Measurements from ENCODE around the gene ESYT2. TPM values are rescaled to one million over a fixed set of nuclear protein-coding genes. Genes with fewer than 3 reads are reported as not detected.

Gene ESYT2
- total and polyA plus RNA-seq, 7 experiments from 2014 or later, result 46.3 to 129 (median 112) TPM

DNA sequence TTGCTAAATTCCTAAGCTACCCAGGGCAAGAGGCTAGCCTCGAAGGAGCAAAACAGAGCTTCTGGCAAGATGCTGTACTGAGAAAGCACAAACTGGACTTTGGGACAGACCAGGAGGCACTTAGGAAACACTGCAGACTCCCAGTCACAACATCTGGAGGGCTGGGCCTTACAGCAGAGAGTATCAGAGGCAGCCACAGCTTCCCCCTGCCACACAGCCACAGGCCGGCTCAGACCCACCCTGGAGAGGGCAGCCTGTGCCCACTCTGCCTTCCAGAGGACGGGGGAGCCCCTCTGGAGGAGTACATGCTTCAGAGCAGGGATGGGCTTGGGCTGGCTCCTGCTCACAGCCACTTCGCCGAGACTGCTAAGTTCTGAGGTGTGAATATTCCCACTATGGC, 17.4 kb downstream of the ESYT2 start:
- Histone ChIP-seq H3K27me3 (ENCODE audit: control insufficient read depth in 2 of 2, insufficient read depth in 2 of 2, low read length in 2 of 2) (no peaks in the 10 kb centered on the region), H3K36me3 (ENCODE audit: control insufficient read depth in 2 of 3, insufficient read depth in 3 of 3, low read length in 3 of 3) (peaks cover 0 to 12% (median 3%) of the 10 kb centered on the region in 3 experiments), H3K27ac (ENCODE audit: low read depth, low read length) (peak overlapping the region; percentile 71), H3K4me3 (ENCODE audit: low read length) (peak overlapping the region; percentile 36), H3K9me3 (ENCODE audit: control insufficient read depth in 2 of 3, low read length in 3 of 3) (no peaks in the 10 kb centered on the region), H3K4me1 (ENCODE audit: control insufficient read depth in 2 of 2, insufficient read depth in 2 of 2, low read length in 2 of 2) (peaks cover 46 to 71% of the 10 kb centered on the region in 2 donors)
- no peak for DNase-seq
- Mint-ChIP-seq H3K27ac (peak overlapping the region; percentile 89 to 99 (median 96)), H3K27me3 (no peaks in the 10 kb centered on the region), H3K9me3 (peaks cover 0 to 9% (median 0%) of the 10 kb centered on the region in 11 donors), H3K36me3 (peaks cover 3 to 42% (median 29%) of the 10 kb centered on the region in 5 donors), H3K4me3 (peak overlapping the region; percentile 68 to 89 (median 80)), H3K4me1 (peaks cover 73 to 100% (median 83%) of the 10 kb centered on the region in 7 donors)
- POLR2A ChIA-PET, result interaction anchor here (1.0 to 4.7 kb wide), 10 partner anchors 11 to 85 kb away, joined by 3 to 67 read pairs (median 4); partner anchors contain the start of genes DYNC2I1 and ESYT2
- no peak for ATAC-seq
- CTCF ChIA-PET, result interaction anchor here (1.3 to 3.1 kb wide), 4 partner anchors 12 to 165 kb away, joined by 3 to 26 read pairs (median 6); partner anchors contain the start of gene ESYT2
- intact Hi-C loops (cut with micrococcal nuclease), result loop anchor here (1.0 to 5.0 kb wide), 8 partner anchors 9 to 385 kb away; partner anchors contain the start of genes ESYT2 (in 2 of the 2) and DYNC2I1 (in 1 of the 2)

DNA sequence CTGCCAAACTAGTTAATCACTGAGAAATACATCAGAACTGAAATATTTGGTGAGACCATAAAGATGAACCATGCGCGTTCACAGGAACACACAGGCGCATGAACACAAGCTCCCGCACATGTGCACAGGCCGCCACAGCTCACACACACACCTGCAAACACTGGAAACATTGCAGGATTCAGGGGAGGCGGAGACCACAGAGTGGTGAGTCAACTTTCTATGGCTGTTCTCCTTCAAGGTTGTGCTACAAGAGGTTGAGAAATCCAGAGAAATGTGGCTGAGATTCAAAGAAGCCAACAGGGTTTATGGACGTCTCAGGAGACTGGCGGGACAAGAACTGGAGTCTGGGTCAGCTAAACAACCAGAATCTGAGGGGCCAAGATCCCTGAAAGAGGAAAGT, 17.8 kb downstream of the ESYT2 start:
- peaks cover 69 to 99% (median 81%) of the 10 kb centered on the region in 7 donors for H3K4me1 Mint-ChIP-seq
- intact Hi-C loops (cut with micrococcal nuclease), result loop anchor here in 1 of 2 donors (5.0 kb wide), 1 partner anchor 386 kb away; no protein-coding TSS in a partner anchor
- Histone ChIP-seq H3K4me1 (ENCODE audit: control insufficient read depth in 2 of 2, insufficient read depth in 2 of 2, low read length in 2 of 2) (peaks cover 43 to 67% of the 10 kb centered on the region in 2 donors), H3K27me3 (ENCODE audit: control insufficient read depth in 2 of 2, insufficient read depth in 2 of 2, low read length in 2 of 2) (no peaks in the 10 kb centered on the region), H3K36me3 (ENCODE audit: control insufficient read depth in 2 of 3, insufficient read depth in 3 of 3, low read length in 3 of 3) (peaks cover 0 to 12% (median 3%) of the 10 kb centered on the region in 3 experiments), H3K27ac (ENCODE audit: low read depth, low read length) (peak overlapping the region; percentile 71), H3K9me3 (ENCODE audit: control insufficient read depth in 2 of 3, low read length in 3 of 3) (no peaks in the 10 kb centered on the region), H3K4me3 (ENCODE audit: low read length) (peak overlapping the region; percentile 36)
- peak in 3 of 9 donors; percentile 23 to 59 (median 55) for DNase-seq
- peak overlapping the region; percentile 68 to 89 (median 80) for H3K4me3 Mint-ChIP-seq
- CTCF ChIA-PET, result interaction anchor here (1.3 to 3.1 kb wide), 4 partner anchors 12 to 165 kb away, joined by 3 to 26 read pairs (median 6); partner anchors contain the start of gene ESYT2
- ATAC-seq, result no peak
- peak overlapping the region; percentile 89 to 99 (median 96) for H3K27ac Mint-ChIP-seq
- peaks cover 0 to 9% (median 0%) of the 10 kb centered on the region in 11 donors for H3K9me3 Mint-ChIP-seq
- no peaks in the 10 kb centered on the region for H3K27me3 Mint-ChIP-seq
- peaks cover 3 to 43% (median 29%) of the 10 kb centered on the region in 5 donors for H3K36me3 Mint-ChIP-seq
- POLR2A ChIA-PET, result interaction anchor here (0.7 to 4.7 kb wide), 11 partner anchors 12 to 86 kb away, joined by 3 to 67 read pairs (median 4); partner anchors contain the start of genes DYNC2I1 and ESYT2

DNA sequence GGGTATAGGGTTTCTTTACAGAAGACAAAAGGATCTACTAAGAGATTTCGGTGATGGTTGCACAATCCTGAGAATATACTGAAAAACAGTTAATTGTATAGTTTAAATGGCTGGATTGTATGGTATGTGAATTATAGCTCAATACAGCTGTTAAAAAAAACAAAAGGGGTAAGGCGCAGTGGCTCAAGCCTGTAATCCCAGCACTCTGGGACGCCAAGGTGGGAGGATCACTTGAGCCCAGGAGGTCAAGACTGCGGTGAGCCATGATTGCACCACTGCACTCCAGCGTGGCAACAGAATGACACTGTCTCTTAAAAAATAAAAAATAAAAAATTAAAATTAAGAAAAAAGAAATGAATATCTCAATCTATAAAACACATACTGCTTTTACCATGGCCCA, 18.5 kb downstream of the ESYT2 start:
- H3K4me3 Mint-ChIP-seq, result peak overlapping the region; percentile 30 to 87 (median 68)
- H3K36me3 Mint-ChIP-seq, result peaks cover 3 to 44% (median 33%) of the 10 kb centered on the region in 5 donors
- H3K27ac ChIP-seq (ENCODE audit: low read depth, low read length), result peak overlapping the region; percentile 71

DNA sequence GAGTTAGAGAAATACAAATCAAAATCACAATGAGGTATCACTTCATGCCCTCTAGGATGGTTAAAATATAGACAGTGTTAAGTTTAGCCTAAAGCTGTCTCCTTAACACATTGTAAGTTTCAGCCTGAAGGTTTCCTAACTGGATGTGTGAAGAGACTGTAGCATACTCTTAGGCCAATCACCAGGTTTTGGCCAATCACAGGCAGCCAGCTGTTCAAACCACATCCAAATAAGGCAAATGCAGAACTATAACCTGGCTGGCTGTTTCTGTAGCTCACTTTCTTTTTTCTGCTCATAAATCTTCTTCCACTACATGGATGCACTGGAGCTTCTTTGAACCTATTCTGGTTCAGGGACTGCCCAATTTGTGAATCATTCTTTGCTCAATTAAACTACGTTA, 19.7 kb downstream of the ESYT2 start:
- H3K4me1 ChIP-seq (ENCODE audit: control insufficient read depth in 2 of 2, insufficient read depth in 2 of 2, low read length in 2 of 2), result peaks cover 25 to 49% of the 10 kb centered on the region in 2 donors
- ATAC-seq (peak; percentile 45), DNase-seq (no peak)
- CTCF ChIA-PET, result interaction anchor here (0.8 to 1.2 kb wide), 2 partner anchors 11 to 16 kb away, joined by 3 to 5 read pairs; no protein-coding TSS in a partner anchor
- peaks cover 0 to 13% (median 0%) of the 10 kb centered on the region in 11 donors for H3K9me3 Mint-ChIP-seq
- H3K4me1 Mint-ChIP-seq, result peaks cover 52 to 99% (median 79%) of the 10 kb centered on the region in 7 donors
- intact Hi-C loops (cut with micrococcal nuclease), result loop anchor here in 1 of 2 donors (1.0 kb wide), 1 partner anchor 12 kb away; no protein-coding TSS in a partner anchor
- peak overlapping the region; percentile 84 to 99 (median 96) for H3K27ac Mint-ChIP-seq
- POLR2A ChIA-PET, result interaction anchor here (1.2 to 4.7 kb wide), 5 partner anchors 10 to 51 kb away, joined by 3 to 67 read pairs (median 15); partner anchors contain the start of gene ESYT2
- peaks cover 0 to 22% (median 3%) of the 10 kb centered on the region in 3 experiments for H3K36me3 ChIP-seq (ENCODE audit: control insufficient read depth in 2 of 3, insufficient read depth in 3 of 3, low read length in 3 of 3)
- H3K4me3 ChIP-seq (ENCODE audit: low read length), result no peak overlapping the region
- no peaks in the 10 kb centered on the region for H3K27me3 ChIP-seq (ENCODE audit: control insufficient read depth in 2 of 2, insufficient read depth in 2 of 2, low read length in 2 of 2)
- H3K4me3 Mint-ChIP-seq, result peak overlapping the region in 9 of 10 donors; percentile 51 to 87 (median 68)
- H3K27me3 Mint-ChIP-seq, result no peaks in the 10 kb centered on the region
- H3K27ac ChIP-seq (ENCODE audit: low read depth, low read length), result peak overlapping the region; percentile 8
- no peaks in the 10 kb centered on the region for H3K9me3 ChIP-seq (ENCODE audit: control insufficient read depth in 2 of 3, low read length in 3 of 3)
- peaks cover 8 to 49% (median 43%) of the 10 kb centered on the region in 5 donors for H3K36me3 Mint-ChIP-seq

More for the DNA sequence above, 18.5 kb downstream of the ESYT2 start:
- Histone ChIP-seq H3K4me1 (ENCODE audit: control insufficient read depth in 2 of 2, insufficient read depth in 2 of 2, low read length in 2 of 2) (peaks cover 37 to 61% of the 10 kb centered on the region in 2 donors), H3K27me3 (ENCODE audit: control insufficient read depth in 2 of 2, insufficient read depth in 2 of 2, low read length in 2 of 2) (no peaks in the 10 kb centered on the region), H3K36me3 (ENCODE audit: control insufficient read depth in 2 of 3, insufficient read depth in 3 of 3, low read length in 3 of 3) (peaks cover 0 to 17% (median 3%) of the 10 kb centered on the region in 3 experiments), H3K4me3 (ENCODE audit: low read length) (no peak overlapping the region), H3K9me3 (ENCODE audit: control insufficient read depth in 2 of 3, low read length in 3 of 3) (no peaks in the 10 kb centered on the region)
- intact Hi-C loops (cut with micrococcal nuclease), result loop anchor here (1.0 to 5.0 kb wide), 2 partner anchors 7 to 386 kb away; no protein-coding TSS in a partner anchor
- Mint-ChIP-seq H3K9me3 (peaks cover 0 to 9% (median 0%) of the 10 kb centered on the region in 11 donors), H3K27me3 (no peaks in the 10 kb centered on the region), H3K27ac (peak overlapping the region; percentile 89 to 99 (median 96)), H3K4me1 (peaks cover 64 to 99% (median 80%) of the 10 kb centered on the region in 7 donors)
- ATAC-seq (no peak), DNase-seq (no peak)
- POLR2A ChIA-PET, result interaction anchor here (0.7 to 4.7 kb wide), 8 partner anchors 12 to 53 kb away, joined by 3 to 67 read pairs (median 6); partner anchors contain the start of gene ESYT2
- CTCF ChIA-PET, result interaction anchor here (1.3 to 3.1 kb wide), 2 partner anchors 13 to 27 kb away, joined by 3 to 26 read pairs; no protein-coding TSS in a partner anchor

DNA sequence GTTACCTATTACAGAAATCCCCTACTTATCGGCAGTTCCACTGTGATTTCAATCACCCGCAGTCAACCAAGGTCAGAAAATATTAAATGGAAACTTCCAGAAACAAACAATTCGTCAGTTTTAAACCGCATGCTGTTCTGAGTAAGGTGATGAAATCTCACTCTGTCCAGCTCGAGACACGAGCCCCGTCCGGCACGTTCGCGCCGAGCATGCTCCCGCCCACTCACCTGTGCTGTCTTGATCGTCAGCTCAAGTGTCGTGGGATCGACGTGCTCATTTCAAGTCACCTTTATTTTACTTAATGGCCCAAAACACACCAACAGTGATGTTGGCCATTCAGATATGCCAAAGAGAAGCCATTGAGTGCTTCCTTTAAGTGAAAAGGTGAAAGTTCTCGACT, 21.2 kb downstream of the ESYT2 start:
- H3K4me3 ChIP-seq (ENCODE audit: low read length), result no peak overlapping the region
- no peak overlapping the region for H3K27ac ChIP-seq (ENCODE audit: low read depth, low read length)
- no peaks in the 10 kb centered on the region for H3K9me3 ChIP-seq (ENCODE audit: control insufficient read depth in 2 of 3, low read length in 3 of 3)
- POLR2A ChIA-PET, result interaction anchor here (0.8 to 4.6 kb wide), 3 partner anchors 11 to 15 kb away, joined by 3 to 15 read pairs (median 3); no protein-coding TSS in a partner anchor
- Mint-ChIP-seq H3K27ac (peak overlapping the region in 7 of 9 donors; percentile 62 to 98 (median 84)), H3K36me3 (peaks cover 8 to 56% (median 43%) of the 10 kb centered on the region in 5 donors), H3K4me1 (peaks cover 46 to 94% (median 73%) of the 10 kb centered on the region in 7 donors), H3K9me3 (peaks cover 0 to 13% (median 0%) of the 10 kb centered on the region in 11 donors), H3K4me3 (no peak overlapping the region), H3K27me3 (no peaks in the 10 kb centered on the region)
- intact Hi-C loops (cut with micrococcal nuclease), result no loop called here
- peaks cover 0 to 26% (median 3%) of the 10 kb centered on the region in 3 experiments for H3K36me3 ChIP-seq (ENCODE audit: control insufficient read depth in 2 of 3, insufficient read depth in 3 of 3, low read length in 3 of 3)
- H3K27me3 ChIP-seq (ENCODE audit: control insufficient read depth in 2 of 2, insufficient read depth in 2 of 2, low read length in 2 of 2), result no peaks in the 10 kb centered on the region
- H3K4me1 ChIP-seq (ENCODE audit: control insufficient read depth in 2 of 2, insufficient read depth in 2 of 2, low read length in 2 of 2), result peaks cover 22 to 43% of the 10 kb centered on the region in 2 donors
- ATAC-seq (no peak), DNase-seq (no peak)
- CTCF ChIA-PET, result no interaction called here

DNA sequence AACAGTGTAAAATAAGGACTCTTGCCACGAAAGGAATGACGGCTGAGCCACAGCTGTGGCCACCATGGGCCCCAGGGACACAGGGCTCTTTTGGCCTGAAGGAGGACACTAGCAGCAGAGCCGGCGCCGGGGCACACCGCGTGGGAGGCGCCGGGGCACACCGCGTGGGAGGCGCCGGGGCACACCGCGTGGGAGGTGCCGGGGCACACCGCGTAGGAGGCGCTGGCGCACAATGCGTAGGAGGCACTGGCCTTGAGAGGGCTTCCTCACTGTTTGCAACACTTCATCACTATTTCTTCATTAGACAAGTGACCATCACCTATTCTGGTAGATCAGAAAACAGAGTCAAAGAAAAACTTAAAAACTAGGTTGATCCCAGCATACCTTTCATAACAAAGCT, 23.4 kb downstream of the ESYT2 start:
- peaks cover 13 to 40% of the 10 kb centered on the region in 2 donors for H3K4me1 ChIP-seq (ENCODE audit: control insufficient read depth in 2 of 2, insufficient read depth in 2 of 2, low read length in 2 of 2)
- no peaks in the 10 kb centered on the region for H3K9me3 ChIP-seq (ENCODE audit: control insufficient read depth in 2 of 3, low read length in 3 of 3)
- ATAC-seq, result no peak
- no peak overlapping the region for H3K4me3 ChIP-seq (ENCODE audit: low read length)
- H3K4me3 Mint-ChIP-seq, result no peak overlapping the region
- intact Hi-C loops (cut with micrococcal nuclease), result no loop called here
- H3K27me3 Mint-ChIP-seq, result no peaks in the 10 kb centered on the region
- H3K27ac ChIP-seq (ENCODE audit: low read depth, low read length), result no peak overlapping the region
- POLR2A ChIA-PET, result interaction anchor here (2.1 to 4.6 kb wide), 3 partner anchors 9 to 23 kb away, joined by 4 to 15 read pairs (median 7); partner anchors contain the start of gene ESYT2
- H3K36me3 Mint-ChIP-seq, result peaks cover 8 to 51% (median 38%) of the 10 kb centered on the region in 5 donors
- peaks cover 0 to 11% (median 0%) of the 10 kb centered on the region in 11 donors for H3K9me3 Mint-ChIP-seq
- H3K27me3 ChIP-seq (ENCODE audit: control insufficient read depth in 2 of 2, insufficient read depth in 2 of 2, low read length in 2 of 2), result no peaks in the 10 kb centered on the region
- CTCF ChIA-PET, result no interaction called here
- peak overlapping the region in 7 of 9 donors; percentile 10 to 96 (median 65) for H3K27ac Mint-ChIP-seq
- H3K36me3 ChIP-seq (ENCODE audit: control insufficient read depth in 2 of 3, insufficient read depth in 3 of 3, low read length in 3 of 3), result peaks cover 0 to 26% (median 3%) of the 10 kb centered on the region in 3 experiments
- peaks cover 33 to 94% (median 74%) of the 10 kb centered on the region in 7 donors for H3K4me1 Mint-ChIP-seq
- DNase-seq, result no peak
